Coronary artery (tissue), 2 donors: ENCODE results near the gene MACROD2.

Source experiments
- DNase-seq: peaks from one replicate; pipeline ENCODE4 v3.0.0-alpha.2; 2017; ENCODE audit warnings: low spot score
- H3K27ac ChIP-seq, 2 donors: fragments of 200-600 bp; sonication (generic); one replicate each; pipeline ENCODE4 v1.5.1; 2016 to 2019
- H3K4me3 ChIP-seq: fragments of 200-600 bp; sonication (generic); 2 replicates; pipeline ENCODE4 v1.5.1; 2016; ENCODE audit warnings: mild to moderate bottlenecking, moderate library complexity
- TF ChIP-seq, protein P1 (sequence below): fragments of 200-600 bp; sonication (generic); IDR thresholded peaks from one replicate; pipeline ENCODE4 v1.5.1; 2019; ENCODE audit warnings: antibody characterized with exemption

Gene MACROD2

GRCh38 chr20:16100111-16100510, 2104.8 kb downstream of the MACROD2 start:
- no peak overlapping the region for H3K4me3 ChIP-seq
- no peak overlapping the region for H3K27ac ChIP-seq
- TF ChIP-seq, protein P1, sequence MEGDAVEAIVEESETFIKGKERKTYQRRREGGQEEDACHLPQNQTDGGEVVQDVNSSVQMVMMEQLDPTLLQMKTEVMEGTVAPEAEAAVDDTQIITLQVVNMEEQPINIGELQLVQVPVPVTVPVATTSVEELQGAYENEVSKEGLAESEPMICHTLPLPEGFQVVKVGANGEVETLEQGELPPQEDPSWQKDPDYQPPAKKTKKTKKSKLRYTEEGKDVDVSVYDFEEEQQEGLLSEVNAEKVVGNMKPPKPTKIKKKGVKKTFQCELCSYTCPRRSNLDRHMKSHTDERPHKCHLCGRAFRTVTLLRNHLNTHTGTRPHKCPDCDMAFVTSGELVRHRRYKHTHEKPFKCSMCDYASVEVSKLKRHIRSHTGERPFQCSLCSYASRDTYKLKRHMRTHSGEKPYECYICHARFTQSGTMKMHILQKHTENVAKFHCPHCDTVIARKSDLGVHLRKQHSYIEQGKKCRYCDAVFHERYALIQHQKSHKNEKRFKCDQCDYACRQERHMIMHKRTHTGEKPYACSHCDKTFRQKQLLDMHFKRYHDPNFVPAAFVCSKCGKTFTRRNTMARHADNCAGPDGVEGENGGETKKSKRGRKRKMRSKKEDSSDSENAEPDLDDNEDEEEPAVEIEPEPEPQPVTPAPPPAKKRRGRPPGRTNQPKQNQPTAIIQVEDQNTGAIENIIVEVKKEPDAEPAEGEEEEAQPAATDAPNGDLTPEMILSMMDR: no peak
- DNase-seq: no peak

DNA sequence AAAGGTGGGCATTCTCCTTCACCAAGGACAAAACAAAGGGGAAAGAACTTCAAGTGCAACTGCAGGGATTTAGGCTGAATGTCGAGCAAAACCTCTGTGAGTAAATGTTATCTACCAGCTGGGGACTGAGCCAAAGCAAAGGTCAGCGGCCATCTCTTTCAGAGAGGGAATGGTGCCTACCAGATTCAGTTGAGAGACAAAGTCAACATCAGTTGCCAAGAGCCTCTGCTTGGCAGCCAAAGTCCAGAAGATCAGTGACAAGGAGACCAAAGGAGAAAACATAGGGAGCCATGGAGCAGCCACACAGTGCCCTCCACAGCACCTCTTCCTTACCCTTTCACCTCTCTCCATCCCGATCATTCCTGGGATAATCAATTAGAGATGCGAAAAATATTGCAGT, 2105.5 kb downstream of the MACROD2 start:
- TF ChIP-seq, protein P1: no peak
- Histone ChIP-seq H3K4me3 (no peak overlapping the region), H3K27ac (no peak overlapping the region)

More for the DNA sequence above, 2105.5 kb downstream of the MACROD2 start:
- DNase-seq: no peak
